HG03575 (cell line): ENCODE measurements around the gene ITGA6.
"Not testable (repeated sequence)": the region's sequence is repeated elsewhere in the genome, so short reads cannot be mapped to it uniquely, and the experiment has no call there.

Experiments
- ATAC-seq: cut with Tn5 transposase; IDR thresholded peaks from one replicate; pipeline ENCODE4 v1.9.1; 2021; ENCODE audit not compliant: unreplicated experiment, insufficient number of reproducible peaks, low FRiP score; ENCODE audit errors: extremely low read depth

The ITGA6 gene

DNA sequence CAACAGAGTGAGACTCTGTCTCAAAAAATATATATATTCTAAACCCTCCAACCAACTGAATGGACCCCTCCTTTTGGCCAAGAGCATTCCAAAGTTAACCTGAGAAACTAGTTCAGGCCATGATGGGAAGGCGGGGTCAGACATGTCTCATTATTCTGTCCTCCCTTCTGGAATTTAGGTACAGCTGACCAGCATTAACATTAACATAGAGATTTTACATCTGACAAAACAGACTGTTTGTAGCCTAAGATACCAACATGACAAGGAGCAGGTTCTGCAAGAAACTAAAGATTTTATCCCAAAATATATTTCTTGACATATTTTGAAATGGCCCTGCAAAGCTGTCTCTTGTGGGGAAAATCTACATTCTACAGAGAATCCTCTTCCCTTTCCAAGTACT is 121.7 kb downstream of the ITGA6 start:
- no peak for ATAC-seq

DNA sequence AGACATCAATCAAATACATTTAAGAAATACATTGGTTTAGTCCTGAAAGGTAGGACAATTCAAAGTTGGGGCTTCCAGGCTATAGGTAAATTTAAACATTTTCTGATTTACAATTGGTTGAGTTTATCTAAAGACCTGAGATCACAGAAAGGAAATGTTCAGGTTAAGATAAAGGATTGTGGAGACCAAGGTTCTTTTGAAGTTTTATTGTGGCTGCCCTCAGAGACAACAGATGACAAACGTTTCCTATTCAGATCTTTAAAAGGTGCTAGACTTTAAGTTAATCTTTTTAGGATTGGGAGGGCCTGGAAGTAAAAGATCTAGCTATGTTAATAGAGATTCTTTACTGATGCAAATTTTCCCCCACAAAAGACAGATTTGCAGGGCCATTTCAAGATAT is 122.4 kb downstream of the ITGA6 start:
- not testable (repeated sequence) for ATAC-seq

DNA sequence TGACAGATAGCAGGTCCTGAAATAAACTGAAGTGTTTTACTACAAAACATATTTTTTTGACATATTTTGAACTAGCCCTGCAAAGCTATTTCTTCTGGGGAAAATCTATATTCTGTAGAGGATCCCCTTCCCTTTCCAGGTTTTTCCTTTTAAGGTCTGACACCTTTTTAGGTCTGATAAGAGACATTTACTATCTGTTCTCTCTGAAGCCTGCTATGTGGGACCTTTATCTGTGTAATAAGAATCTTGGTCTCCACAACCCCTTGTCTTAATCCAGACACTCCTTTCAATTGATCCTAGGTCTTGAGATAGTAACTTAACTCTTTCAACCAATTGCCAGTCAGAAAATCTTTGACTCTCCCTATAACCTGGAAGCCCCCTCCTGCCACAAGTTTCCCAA is 123.0 kb downstream of the ITGA6 start:
- ATAC-seq = no peak

DNA sequence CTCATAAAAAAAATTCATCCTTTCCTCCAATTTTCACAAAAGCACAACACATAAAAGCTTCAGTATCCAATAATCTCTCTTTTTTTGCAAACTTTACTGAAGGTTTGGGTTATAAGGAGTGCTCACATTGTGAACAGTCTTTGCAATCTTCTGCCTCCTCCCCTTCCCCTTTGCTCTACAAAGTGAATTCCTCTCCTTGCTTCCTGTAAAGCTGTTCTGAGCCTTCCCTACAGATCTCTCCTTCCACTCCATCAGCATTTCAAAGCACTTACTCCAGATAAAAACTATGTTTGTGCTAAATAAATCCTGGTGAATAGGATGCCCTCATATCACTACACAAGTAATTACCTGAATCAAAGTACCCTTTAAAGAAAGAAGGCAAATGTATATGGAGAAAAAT is 123.9 kb downstream of the ITGA6 start:
- no peak for ATAC-seq

DNA sequence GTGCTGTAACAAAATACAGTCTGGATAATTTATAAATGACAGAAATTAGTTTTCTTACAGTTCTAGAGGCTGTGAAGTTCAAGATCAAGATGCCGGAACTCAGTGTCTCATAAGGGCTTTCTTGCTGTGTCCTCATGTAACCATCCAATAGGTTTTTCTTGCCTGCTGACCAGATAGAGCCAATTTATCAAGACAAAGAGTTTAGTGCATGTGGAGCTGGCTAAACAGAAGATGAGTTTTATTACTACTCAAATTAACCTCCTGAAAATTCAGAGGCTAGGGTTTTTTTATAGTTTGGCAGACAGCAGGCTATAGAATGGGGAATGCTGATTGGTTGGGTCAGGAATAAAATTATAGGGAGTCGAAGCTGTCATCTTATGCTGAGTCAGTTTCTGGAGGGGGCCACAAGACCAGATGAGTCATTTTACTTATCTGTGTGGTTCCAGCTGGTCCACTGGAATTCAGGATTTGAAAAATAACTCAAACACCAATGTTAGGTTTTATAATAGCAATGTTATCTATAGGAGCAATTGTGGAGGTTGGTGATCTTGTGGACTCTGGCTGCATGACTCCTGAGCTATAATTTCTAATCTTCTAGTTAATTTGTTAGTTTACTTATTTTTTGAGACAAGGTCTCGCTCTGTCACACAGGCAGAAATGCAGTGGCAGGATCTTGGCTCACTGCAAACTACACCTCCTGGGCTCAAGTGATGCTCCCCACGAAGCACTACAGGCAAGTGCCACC is 125.3 kb downstream of the ITGA6 start:
- no peak for ATAC-seq

DNA sequence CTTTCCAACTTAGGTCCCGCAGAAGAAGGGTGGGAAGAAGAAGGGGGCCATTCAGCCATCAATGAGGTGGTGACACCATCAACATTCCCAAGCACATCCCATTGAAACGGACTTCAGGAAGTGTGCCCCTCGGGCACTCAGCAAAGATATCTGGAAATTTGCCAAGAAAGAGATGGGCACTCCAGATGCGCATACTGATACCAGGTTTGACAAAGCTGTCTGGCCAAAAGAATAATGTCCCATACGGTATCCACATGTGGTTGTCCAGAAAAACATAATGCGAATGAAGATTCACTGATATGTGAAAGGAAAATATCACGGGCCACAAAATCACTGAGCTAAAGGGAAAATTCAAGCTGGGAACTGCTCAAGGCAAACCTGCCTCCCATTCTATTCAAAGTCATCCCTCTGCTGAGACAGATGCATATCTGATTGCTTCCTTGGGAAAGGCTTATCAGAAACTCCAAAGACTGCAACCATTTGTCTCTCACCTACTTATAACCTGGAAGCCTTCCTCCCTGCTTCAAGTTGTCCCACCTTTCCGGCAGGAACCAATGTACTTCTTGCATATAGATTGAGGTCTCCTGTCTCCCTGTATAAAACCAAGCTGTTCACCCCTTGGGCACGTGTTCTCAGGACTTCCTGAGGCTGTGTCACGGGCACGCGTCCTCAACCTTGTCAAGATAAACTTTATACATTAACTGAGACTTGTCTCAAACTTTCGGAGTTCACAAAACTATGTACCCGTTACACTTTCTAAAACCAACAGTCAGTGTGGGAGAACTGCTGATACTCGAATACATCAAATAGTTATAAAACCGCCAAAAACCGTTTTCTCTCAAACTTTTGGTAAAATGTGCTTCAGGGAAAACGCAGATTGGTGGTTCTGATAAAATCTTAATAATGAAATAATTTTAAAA is 127.2 kb downstream of the ITGA6 start:
- no peak for ATAC-seq

DNA sequence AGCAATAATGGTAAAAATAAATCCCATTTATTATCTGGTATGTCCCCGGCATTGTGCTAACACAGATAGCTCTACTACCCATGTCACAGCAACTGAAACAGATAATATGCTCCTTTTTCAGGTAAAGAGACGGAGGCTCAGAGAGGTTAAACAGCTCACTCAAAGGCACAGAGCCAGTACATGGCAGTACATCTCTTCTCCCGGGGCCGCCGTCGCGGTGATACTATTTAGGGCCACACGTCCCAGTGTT is 127.8 kb downstream of the ITGA6 start:
- peak; percentile 5 for ATAC-seq
